ENCODE data around the gene ZNF318. TPM values are rescaled to one million over a fixed set of nuclear protein-coding genes. Genes with fewer than 3 reads are reported as not detected.
A peak's percentile ranks its signal among the peaks of the same experiment; 100 is the strongest.

ZNF318 gene
- total RNA-seq, 6 experiments from 2014 or later = 8.8 to 13.3 (median 9.1) TPM

DNA sequence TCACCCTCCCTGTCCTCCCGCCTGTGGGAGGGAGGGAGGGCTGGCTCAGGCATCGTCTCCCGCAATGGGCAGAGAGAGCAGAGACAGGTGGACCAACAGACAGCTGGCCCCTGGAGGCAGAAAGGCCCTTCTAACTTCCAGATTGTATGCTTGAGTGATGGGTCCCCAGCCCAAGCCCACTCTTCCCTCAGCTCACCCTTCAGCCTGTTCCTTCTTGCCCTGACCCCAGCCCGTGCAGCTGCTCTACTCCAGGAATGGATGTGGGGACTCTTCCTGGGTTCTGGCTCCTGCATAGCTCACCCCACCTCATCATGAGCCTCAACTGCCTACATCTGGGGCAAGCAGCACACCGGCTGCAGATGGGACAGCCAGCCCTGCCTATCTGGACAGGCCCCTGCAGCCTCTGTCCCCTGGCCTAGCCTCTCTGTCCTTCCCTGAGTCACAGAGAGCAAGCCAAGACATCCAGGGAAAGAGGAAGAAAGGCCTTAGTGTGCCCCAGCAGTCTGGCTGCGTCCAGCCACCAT is 82.9 kb downstream of the ZNF318 start:
- H3K4me3 ChIP-seq = no peak overlapping the region
- H3K4me1 ChIP-seq = peaks cover 0 to 21% (median 4%) of the 10 kb centered on the region in 4 donors
- DNase-seq (no peak), ATAC-seq (no peak)
- no peak for TF ChIP-seq POLR2A (IDR thresholded peaks at IDR 0.05)
- TF ChIP-seq, protein P1, sequence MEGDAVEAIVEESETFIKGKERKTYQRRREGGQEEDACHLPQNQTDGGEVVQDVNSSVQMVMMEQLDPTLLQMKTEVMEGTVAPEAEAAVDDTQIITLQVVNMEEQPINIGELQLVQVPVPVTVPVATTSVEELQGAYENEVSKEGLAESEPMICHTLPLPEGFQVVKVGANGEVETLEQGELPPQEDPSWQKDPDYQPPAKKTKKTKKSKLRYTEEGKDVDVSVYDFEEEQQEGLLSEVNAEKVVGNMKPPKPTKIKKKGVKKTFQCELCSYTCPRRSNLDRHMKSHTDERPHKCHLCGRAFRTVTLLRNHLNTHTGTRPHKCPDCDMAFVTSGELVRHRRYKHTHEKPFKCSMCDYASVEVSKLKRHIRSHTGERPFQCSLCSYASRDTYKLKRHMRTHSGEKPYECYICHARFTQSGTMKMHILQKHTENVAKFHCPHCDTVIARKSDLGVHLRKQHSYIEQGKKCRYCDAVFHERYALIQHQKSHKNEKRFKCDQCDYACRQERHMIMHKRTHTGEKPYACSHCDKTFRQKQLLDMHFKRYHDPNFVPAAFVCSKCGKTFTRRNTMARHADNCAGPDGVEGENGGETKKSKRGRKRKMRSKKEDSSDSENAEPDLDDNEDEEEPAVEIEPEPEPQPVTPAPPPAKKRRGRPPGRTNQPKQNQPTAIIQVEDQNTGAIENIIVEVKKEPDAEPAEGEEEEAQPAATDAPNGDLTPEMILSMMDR (IDR thresholded peaks at IDR 0.05) = no peak
- no peaks in the 10 kb centered on the region for H3K9me3 ChIP-seq
- H3K36me3 ChIP-seq = no peaks in the 10 kb centered on the region
- H3K27ac ChIP-seq = peak overlapping the region in 1 of 3 donors; percentile 37
- intact Hi-C loops (cut with DNase I) = no loop called here
- H3K27me3 ChIP-seq = no peaks in the 10 kb centered on the region
- 100% methylated on average over 1 of the region's 6 CpGs for WGBS (ENCODE audit: insufficient coverage, low coverage, low lambda C conversion rate, missing lambda C conversion rate)

Small RNA genes within 50 kb of the gene (small RNA-seq; reads per million reads assigned to genes)
- gene AL590383.1 = 0 reads per million in 2 experiments
- 0 reads per million in 2 experiments for gene RPL12P47

Other genes starting within 250 kb of the ZNF318 start
- gene SRF, start 198.4 kb downstream of the ZNF318 start, total RNA-seq = 10 to 100 TPM in 4 of 6 experiments, 1 to 10 TPM in 2; 4.9 to 17.0 (median 11.3) TPM
- gene CUL9, start 187.5 kb downstream of the ZNF318 start, total RNA-seq = 10 to 100 TPM; 14.4 to 17.7 (median 15.2) TPM
- 100 to 1,000 TPM in 2 of 6 experiments, 10 to 100 TPM in 4; 50.7 to 107 (median 62.4) TPM for gene DNPH1, start 140.2 kb downstream of the ZNF318 start, total RNA-seq
- gene TTBK1, start 126.2 kb downstream of the ZNF318 start, total RNA-seq = 1 to 10 TPM in 2 of 6 experiments, under 1 TPM in 4; 0.83 to 1.6 (median 0.87) TPM
- gene SLC22A7, start 71.4 kb downstream of the ZNF318 start, total RNA-seq = 100 to 1,000 TPM; 145 to 348 (median 185) TPM
- 1 to 10 TPM; 2.1 to 7.9 (median 5.2) TPM for gene CRIP3, start 60.8 kb downstream of the ZNF318 start, total RNA-seq
- 10 to 100 TPM in 1 of 6 experiments, 1 to 10 TPM in 5; 5.8 to 10.7 (median 7.5) TPM for gene ABCC10, start 57.9 kb upstream of the ZNF318 start, total RNA-seq
- gene DLK2, start 85.9 kb upstream of the ZNF318 start, total RNA-seq = under 1 TPM in 1 of 6 experiments, not detected in 5; 0.13 TPM
- 10 to 100 TPM in 5 of 6 experiments, 1 to 10 TPM in 1; 9.2 to 16.0 (median 12.9) TPM for gene TJAP1, start 107.9 kb upstream of the ZNF318 start, total RNA-seq
- under 1 TPM in 5 of 6 experiments, not detected in 1; 0.12 to 0.43 (median 0.26) TPM for gene LRRC73, start 140.7 kb upstream of the ZNF318 start, total RNA-seq
- gene YIPF3, start 147.3 kb upstream of the ZNF318 start, total RNA-seq = 10 to 100 TPM; 58.9 to 70.0 (median 62.7) TPM
- gene POLR1C, start 147.4 kb upstream of the ZNF318 start, total RNA-seq = 10 to 100 TPM; 12.2 to 17.7 (median 14.1) TPM
- 10 to 100 TPM; 11.3 to 16.3 (median 12.6) TPM for gene XPO5, start 206.4 kb upstream of the ZNF318 start, total RNA-seq
- 1 to 10 TPM; 5.1 to 9.3 (median 6.8) TPM for gene POLH, start 206.5 kb upstream of the ZNF318 start, total RNA-seq